ENCODE results near the gene UTS2R. TPM values are rescaled to one million over a fixed set of nuclear protein-coding genes. Genes with fewer than 3 reads are reported as not detected.

Gene UTS2R
- total and polyA plus RNA-seq, 11 donors = 0.11 to 21.9 (median 1.2) TPM

GRCh38 chr17:82386255-82386831 lies 14.8 kb downstream of the UTS2R start:
- Histone ChIP-seq H3K4me1 (peaks cover 3 to 31% (median 15%) of the 10 kb centered on the region in 12 donors), H3K27ac (no peak overlapping the region), H3K27me3 (peaks cover 0 to 22% (median 0%) of the 10 kb centered on the region in 9 donors), H3K4me3 (no peak overlapping the region), H3K9me3 (no peaks in the 10 kb centered on the region), H3K36me3 (peaks cover 0 to 4% (median 0%) of the 10 kb centered on the region in 9 donors)
- ATAC-seq = peak in 2 of 4 donors; percentile 7 to 53
- peak in 2 of 5 donors; percentile 39 to 62 for DNase-seq
- 48 to 67% (median 58%) methylated on average over 12 to 17 of the region's 17 CpGs for WGBS, 4 donors
- TF ChIP-seq, protein P1, sequence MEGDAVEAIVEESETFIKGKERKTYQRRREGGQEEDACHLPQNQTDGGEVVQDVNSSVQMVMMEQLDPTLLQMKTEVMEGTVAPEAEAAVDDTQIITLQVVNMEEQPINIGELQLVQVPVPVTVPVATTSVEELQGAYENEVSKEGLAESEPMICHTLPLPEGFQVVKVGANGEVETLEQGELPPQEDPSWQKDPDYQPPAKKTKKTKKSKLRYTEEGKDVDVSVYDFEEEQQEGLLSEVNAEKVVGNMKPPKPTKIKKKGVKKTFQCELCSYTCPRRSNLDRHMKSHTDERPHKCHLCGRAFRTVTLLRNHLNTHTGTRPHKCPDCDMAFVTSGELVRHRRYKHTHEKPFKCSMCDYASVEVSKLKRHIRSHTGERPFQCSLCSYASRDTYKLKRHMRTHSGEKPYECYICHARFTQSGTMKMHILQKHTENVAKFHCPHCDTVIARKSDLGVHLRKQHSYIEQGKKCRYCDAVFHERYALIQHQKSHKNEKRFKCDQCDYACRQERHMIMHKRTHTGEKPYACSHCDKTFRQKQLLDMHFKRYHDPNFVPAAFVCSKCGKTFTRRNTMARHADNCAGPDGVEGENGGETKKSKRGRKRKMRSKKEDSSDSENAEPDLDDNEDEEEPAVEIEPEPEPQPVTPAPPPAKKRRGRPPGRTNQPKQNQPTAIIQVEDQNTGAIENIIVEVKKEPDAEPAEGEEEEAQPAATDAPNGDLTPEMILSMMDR (IDR thresholded peaks at IDR 0.05) = no peak
- no peak for TF ChIP-seq POLR2A (IDR thresholded peaks at IDR 0.05)
- intact Hi-C loops (cut with DNase I) = no loop called here

DNA sequence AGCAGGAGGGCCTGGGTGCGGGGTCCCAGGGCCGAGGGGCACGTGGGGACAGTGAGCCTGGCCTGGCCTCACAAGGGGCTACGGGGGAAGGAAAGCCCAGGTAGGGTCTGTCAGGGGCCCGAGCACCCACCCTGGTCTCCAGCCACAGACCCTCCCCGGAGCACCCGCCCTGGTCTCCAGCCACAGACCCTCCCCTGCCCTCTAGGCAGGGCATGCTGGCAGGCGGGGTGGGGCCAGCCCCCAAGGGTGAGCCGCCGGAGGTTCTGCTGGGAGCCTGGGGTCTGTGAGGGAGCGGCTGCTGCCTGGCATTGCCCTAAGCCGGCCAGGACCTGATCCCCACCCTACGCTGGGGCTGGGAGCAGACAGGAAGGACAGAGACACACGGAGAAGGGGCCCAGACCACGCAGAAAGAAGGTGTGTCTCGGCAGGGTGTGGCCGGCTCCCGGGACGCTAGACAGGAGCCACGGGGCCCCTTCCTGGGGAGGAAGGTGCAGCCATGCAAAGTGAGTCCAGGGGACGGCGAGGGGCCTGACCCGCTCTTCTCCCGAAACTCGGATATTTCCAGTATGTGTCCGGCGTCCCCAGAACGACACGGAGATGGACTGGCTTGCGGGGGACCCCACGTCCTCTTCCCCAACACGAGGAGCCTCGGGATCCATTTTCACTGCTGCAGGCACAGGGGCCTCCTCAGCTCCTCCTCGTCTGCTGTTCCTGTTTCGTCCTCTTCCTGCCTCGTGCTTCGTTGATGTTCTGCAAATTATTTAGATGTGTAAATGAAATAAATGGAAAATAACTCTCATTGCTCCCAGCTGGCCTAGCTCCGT lies 15.5 kb downstream of the UTS2R start:
- DNase-seq = peak in 1 of 5 donors; percentile 40
- whole genome bisulfite sequencing, 4 donors = 68 to 74% (median 71%) methylated on average over 24 to 38 of the region's 38 CpGs
- TF ChIP-seq, protein P1 (IDR thresholded peaks at IDR 0.05) = no peak

GRCh38 chr17:82387705-82388106 lies 16.1 kb downstream of the UTS2R start:
- 63 to 77% (median 75%) methylated on average over 3 of the region's 3 CpGs for whole genome bisulfite sequencing, 4 donors
- H3K27ac ChIP-seq = no peak overlapping the region
- intact Hi-C loops (cut with DNase I) = no loop called here
- H3K4me1 ChIP-seq = peaks cover 3 to 31% (median 15%) of the 10 kb centered on the region in 12 donors
- TF ChIP-seq, protein P1 (IDR thresholded peaks at IDR 0.05) = no peak
- TF ChIP-seq POLR2A (IDR thresholded peaks at IDR 0.05) = no peak
- no peaks in the 10 kb centered on the region for H3K9me3 ChIP-seq
- ATAC-seq (no peak), DNase-seq (peak in 1 of 5 donors; percentile 5)
- H3K4me3 ChIP-seq = no peak overlapping the region
- H3K36me3 ChIP-seq = peaks cover 0 to 18% (median 0%) of the 10 kb centered on the region in 9 donors
- H3K27me3 ChIP-seq = peaks cover 0 to 22% (median 0%) of the 10 kb centered on the region in 9 donors

More for the DNA sequence above, 15.5 kb downstream of the UTS2R start:
- H3K36me3 ChIP-seq = peaks cover 0 to 11% (median 0%) of the 10 kb centered on the region in 9 donors
- H3K9me3 ChIP-seq = no peaks in the 10 kb centered on the region
- no peak for ATAC-seq
- peaks cover 3 to 31% (median 15%) of the 10 kb centered on the region in 12 donors for H3K4me1 ChIP-seq
- no peak overlapping the region for H3K27ac ChIP-seq
- no peak overlapping the region for H3K4me3 ChIP-seq
- intact Hi-C loops (cut with DNase I) = no loop called here
- peaks cover 0 to 22% (median 0%) of the 10 kb centered on the region in 9 donors for H3K27me3 ChIP-seq

All from heart left ventricle (tissue), 16 donors.